ENCODE results near the gene FANK1.

DNA sequence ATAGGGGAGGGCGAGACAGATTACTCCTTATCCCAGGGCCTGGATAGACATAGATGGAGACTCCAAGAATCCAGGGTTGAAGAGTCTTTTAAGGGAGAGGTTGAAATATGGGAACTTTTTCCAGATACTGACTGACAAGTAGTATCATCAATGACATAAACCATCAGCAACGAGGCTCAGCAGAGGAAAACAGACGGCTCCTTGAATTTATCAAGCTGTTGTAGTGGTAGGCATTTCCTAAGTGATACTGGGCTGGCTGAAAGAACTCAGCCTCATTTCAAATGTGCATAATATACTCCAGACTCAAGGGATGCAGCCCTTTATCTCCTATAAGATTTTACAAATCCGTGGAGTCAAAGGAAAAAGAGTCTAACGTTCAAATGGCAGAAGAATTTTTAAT is 150.5 kb downstream of the FANK1 start:
- TF ChIP-seq CTCF (IDR thresholded peaks at IDR 0.05; ENCODE audit: low read length): no peak
- TF ChIP-seq EZH2 (optimal IDR thresholded peaks at IDR 0.05; ENCODE audit: low read depth, low read length): no peak
- TF ChIP-seq EZH2phosphoT487 (IDR thresholded peaks at IDR 0.05; ENCODE audit: low read length): no peak

Data from MM.1S (cell line).